GM20431 (cell line): ENCODE results near the gene ARHGEF11.

ENCODE experiments used
- in situ Hi-C: fragments of 300-500 bp; cut with MseI, MboI; formaldehyde crosslinking; loops from one replicate; pipeline ENCODE4 v1.15.0; 2020; ENCODE audit warnings: low sequenced_read_pairs; ENCODE audit not compliant: unreplicated experiment

Gene ARHGEF11, protein sequence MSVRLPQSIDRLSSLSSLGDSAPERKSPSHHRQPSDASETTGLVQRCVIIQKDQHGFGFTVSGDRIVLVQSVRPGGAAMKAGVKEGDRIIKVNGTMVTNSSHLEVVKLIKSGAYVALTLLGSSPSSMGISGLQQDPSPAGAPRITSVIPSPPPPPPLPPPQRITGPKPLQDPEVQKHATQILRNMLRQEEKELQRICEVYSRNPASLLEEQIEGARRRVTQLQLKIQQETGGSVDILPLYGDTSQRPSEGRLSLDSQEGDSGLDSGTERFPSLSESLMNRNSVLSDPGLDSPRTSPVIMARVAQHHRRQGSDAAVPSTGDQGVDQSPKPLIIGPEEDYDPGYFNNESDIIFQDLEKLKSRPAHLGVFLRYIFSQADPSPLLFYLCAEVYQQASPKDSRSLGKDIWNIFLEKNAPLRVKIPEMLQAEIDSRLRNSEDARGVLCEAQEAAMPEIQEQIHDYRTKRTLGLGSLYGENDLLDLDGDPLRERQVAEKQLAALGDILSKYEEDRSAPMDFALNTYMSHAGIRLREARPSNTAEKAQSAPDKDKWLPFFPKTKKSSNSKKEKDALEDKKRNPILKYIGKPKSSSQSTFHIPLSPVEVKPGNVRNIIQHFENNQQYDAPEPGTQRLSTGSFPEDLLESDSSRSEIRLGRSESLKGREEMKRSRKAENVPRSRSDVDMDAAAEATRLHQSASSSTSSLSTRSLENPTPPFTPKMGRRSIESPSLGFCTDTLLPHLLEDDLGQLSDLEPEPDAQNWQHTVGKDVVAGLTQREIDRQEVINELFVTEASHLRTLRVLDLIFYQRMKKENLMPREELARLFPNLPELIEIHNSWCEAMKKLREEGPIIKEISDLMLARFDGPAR (N-terminal part only)

GRCh38 chr1:157045250-157046218 lies at the start of gene ARHGEF11:
ARHGEF11 (minus strand) TSS chr1:157045742; CDS start chr1:157044330, 1,412 bp downstream.
- in situ Hi-C loops = no loop called here

- in situ Hi-C loops = loop anchor here (10.0 kb wide), 1 partner anchor 70 kb away; no protein-coding TSS in a partner anchor
Measured at GRCh38 chr1:157095091-157095490, 49.5 kb upstream of the ARHGEF11 start.

DNA sequence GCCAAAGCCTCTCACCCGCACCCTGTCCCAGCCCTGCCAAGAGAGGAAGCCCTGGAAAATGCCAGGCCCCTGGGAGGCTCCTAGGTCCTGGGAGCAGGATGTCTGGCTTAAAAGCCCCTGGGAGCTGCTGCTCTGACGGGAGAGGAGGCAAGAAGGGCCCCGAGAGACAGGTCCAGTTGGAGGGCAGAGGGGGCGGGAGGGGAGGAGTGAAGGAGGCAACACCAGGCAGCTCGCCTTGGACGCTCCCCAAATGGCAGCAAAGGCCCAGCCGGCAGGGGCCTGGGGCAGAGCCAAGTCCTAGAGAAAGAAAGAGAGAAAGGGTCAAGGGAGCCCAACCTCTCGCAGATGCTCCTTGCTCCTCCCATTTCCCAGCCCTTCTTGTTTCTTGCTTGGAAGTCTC lies 47.3 kb upstream of the ARHGEF11 start:
- in situ Hi-C loops = loop anchor here (10.0 kb wide), 1 partner anchor 72 kb away; no protein-coding TSS in a partner anchor

DNA sequence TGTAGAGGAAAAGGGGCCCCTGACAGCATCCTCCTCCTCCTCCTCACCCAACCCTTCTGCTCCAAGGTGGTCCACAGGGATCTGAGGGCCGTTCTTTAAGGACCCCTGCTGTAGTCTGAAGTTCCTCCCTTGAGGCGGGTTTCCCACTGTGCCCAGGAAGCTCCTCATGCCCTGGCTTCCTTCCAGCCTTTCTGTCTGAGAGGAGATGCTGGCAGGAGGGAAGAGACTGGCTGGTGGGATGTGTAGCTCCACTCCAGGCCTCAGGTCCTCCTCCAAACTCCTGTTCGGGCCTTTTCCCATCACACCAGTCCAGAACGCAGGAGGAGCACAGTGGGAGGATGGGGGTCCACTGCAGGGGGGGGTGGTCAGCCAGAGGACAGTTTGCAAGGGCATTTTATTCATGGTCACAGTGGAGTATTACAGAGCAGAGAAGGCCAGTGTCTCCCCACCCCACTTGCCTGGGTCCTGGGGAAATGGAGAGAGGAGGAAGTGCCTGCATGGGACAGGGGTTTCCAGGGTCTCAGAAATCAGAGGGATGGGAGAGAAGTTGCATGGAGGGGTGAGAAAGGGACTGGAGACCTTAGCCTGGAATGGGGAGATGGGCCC lies 46.2 kb upstream of the ARHGEF11 start:
- in situ Hi-C loops = loop anchor here (10.0 kb wide), 1 partner anchor 73 kb away; no protein-coding TSS in a partner anchor

GRCh38 chr1:157091186-157091585 lies 45.6 kb upstream of the ARHGEF11 start:
- in situ Hi-C loops = loop anchor here (10.0 kb wide), 1 partner anchor 74 kb away; no protein-coding TSS in a partner anchor

DNA sequence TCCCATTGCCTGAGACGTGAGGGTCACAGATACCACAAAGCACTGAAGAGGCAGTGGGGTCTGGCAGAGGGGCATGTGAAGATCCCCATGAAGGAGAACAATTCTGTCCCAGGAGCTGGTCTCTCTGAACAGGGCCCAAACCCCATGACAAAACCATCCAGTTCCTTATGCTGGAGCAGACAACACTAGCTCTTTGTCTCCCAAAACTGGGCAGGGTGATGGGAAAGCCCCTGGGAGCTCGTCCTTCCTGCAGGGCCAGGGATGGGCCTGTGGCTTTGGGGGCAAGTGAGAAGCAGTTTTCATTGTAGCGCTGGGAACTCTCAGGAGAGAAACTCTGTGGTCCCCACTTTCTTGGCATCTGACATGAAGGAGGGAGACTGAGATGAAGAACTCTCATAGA lies 45.2 kb upstream of the ARHGEF11 start:
- in situ Hi-C loops = loop anchor here (10.0 kb wide), 1 partner anchor 74 kb away; no protein-coding TSS in a partner anchor

- in situ Hi-C loops = loop anchor here (10.0 kb wide), 1 partner anchor 75 kb away; no protein-coding TSS in a partner anchor
Measured at GRCh38 chr1:157090196-157090647, 44.7 kb upstream of the ARHGEF11 start.

DNA sequence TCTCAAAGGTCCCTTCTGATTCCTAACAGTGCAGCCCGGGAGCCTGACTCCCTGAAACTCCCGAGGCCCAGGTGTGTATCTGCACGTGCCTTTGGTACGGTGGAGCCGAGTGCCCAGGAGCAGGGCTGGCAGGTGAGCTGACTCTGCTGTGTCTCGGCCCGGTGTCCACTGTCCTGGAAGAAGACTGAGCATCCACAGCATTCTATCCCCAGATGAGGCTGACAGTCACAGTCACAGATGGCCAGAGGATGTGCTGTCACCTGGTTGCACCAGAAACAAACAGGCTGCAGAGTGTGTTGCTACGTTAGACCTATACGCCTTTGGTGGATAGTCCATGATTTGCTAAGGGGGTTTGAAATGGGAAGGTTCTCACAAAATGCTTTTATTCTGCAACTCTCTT lies 44.2 kb upstream of the ARHGEF11 start:
- in situ Hi-C loops = loop anchor here (10.0 kb wide), 1 partner anchor 75 kb away; no protein-coding TSS in a partner anchor

DNA sequence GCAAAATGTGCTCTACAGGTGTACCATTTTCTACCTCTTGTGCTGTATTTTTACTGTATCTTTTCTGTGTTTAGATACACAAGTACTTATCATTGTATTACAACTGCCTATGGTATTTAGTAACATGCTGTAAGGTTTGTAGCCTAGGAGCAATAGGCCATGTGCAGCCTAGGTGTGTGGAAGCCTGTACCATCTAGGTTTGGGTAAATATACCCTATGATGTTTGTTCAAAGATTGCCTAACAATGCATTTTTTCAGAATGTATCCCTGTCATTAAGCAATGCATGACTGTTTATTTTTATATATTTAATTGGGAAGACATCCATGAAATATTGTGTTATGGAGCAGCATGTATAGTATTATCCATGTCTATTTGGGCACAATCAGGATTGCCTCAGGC lies 43.1 kb upstream of the ARHGEF11 start:
- in situ Hi-C loops = no loop called here

DNA sequence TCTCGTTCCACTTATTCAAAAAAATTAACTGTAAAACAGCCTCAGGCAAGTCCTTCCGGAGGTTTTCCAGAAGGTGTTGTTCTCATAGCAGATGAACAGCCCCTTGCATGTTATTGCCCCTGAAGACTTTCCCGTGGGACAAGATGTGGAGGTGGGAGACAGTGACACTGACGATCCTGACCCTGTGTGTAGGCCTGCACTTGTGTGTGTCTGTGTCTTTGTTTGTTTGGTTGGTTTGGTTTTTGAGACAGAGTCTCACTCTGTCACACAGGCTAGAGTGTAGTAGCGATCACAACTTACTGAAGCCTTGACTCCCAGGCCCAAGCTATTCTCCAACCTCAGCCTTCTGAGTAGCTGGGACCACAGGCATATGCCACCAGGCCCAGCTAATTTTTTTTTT lies 41.5 kb upstream of the ARHGEF11 start:
- in situ Hi-C loops = no loop called here

DNA sequence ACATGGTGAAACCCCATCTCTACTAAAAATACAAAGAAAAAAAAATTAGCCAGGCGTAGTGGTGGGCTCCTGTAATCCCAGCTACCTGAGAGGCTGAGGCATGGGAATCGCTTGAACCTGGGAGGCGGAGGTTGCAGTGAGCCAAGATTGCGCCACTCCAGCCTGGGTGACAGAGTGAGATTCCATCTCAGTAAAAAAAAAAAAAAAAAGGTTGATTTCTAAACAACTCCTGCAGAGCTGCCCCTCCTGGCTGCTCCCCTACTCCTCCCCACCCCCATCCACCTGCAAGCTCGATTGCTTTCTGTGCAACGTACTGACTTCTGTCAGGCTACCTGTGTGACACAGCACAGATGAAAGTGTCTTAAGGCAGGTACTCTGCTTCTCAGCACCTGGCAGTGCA lies 40.8 kb upstream of the ARHGEF11 start:
- in situ Hi-C loops = no loop called here

- in situ Hi-C loops = no loop called here
Measured at GRCh38 chr1:157085421-157085820, 39.9 kb upstream of the ARHGEF11 start.

- in situ Hi-C loops = no loop called here
Measured at GRCh38 chr1:157084720-157085119, 39.2 kb upstream of the ARHGEF11 start.

DNA sequence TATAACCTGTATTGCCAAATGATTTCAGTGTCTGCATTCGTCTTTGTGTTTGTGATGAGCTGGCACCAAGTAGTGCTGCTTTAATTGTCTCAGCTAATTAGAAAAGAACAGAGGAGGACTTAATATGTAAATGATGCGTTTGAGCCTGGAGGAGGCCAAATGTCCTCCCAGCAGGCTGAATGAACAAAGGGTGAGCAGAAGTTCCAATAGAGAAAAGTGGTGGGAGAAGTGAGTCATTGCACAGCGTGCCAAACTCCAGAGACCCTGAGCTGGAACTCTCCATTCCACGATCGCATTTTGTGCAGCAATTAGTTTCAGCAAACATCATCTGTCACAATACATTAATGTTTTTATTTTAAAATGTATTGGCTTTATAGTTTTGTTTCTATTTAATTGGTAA lies 36.2 kb upstream of the ARHGEF11 start:
- in situ Hi-C loops = no loop called here

- in situ Hi-C loops = no loop called here
Measured at GRCh38 chr1:157080714-157081113, 35.2 kb upstream of the ARHGEF11 start.

- in situ Hi-C loops = no loop called here
Measured at GRCh38 chr1:157077394-157077793, 31.9 kb upstream of the ARHGEF11 start.

- in situ Hi-C loops = no loop called here
Measured at GRCh38 chr1:157073944-157074685, 28.6 kb upstream of the ARHGEF11 start.

- in situ Hi-C loops = no loop called here
Measured at GRCh38 chr1:157069601-157070000, 24.1 kb upstream of the ARHGEF11 start.
